RPMI7951 (cell line): ENCODE results near the gene AMPH. TPM values are rescaled to one million over a fixed set of nuclear protein-coding genes. Genes with fewer than 3 reads are reported as not detected.
"Not testable (repeated sequence)": the region's sequence is repeated elsewhere in the genome, so short reads cannot be mapped to it uniquely, and the experiment has no call there.

ENCODE experiments used
- DNase-seq: peaks from one replicate; pipeline ENCODE4 v3.0.0-alpha.2; 2012; ENCODE audit warnings: low read depth
- total RNA-seq: library from RNA; depleted of rRNA; stranded (reverse); fragments of >200 nt; shearing (Covaris generic); gene quantifications from 2 replicates; pipeline ENCODE4 v1.2.3, GENCODE V29; 2014

AMPH gene
- total RNA-seq, 1 experiment from 2014 or later, result 1.7 TPM

DNA sequence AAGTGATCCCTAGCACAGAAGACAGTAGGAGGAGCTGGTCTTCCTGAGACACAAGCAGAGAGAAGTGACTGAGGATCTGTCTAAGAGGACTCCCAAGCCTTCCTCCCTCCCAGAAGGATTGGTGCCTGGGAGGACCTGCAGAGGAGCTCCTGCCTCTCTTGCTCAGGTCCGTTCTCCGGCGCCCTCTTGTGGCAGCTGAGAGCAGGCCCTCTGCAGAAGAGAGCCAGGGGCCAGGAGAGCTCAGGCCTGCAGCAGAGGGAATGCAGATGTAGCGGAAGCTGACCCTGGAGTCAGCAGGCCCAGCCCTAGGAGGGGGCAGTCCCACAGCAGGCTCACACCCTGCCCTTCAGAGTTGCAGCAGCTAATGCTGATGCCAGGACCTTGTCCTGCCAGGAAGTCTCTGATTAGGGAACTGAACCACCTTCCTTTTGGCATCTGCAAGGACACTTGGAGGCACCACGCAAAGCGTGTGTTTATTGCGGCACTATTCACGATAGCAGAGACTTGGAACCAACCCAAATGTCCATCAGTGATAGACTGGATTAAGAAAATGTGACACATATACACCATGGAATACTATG is 276.8 kb downstream of the AMPH start:
- not testable (repeated sequence) for DNase-seq

- DNase-seq, result not testable (repeated sequence)
Measured at GRCh38 chr7:38353431-38353881, 277.7 kb downstream of the AMPH start.

DNA sequence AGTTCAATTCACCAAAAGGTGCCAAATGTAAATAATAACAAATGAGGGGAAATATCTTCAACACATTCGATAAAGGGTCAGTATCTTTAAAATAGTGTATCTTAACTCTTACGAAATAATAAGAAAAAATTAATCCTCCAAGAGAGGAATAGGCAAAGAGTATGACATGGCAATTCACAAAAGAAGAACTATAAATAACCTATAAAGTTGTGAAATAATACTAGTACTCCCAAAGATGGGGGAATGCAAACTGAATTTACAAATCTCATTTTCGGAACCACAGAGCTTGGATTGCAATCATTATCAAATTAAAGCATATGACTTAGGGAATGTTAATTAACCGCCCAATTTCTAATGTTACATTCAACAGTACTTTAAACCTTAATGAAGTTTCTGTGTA is 279.6 kb downstream of the AMPH start:
- DNase-seq, result no peak

- not testable (repeated sequence) for DNase-seq
Measured at GRCh38 chr7:38350777-38351176, 280.4 kb downstream of the AMPH start.

- not testable (repeated sequence) for DNase-seq
Measured at GRCh38 chr7:38349869-38350583, 281.1 kb downstream of the AMPH start.

DNA sequence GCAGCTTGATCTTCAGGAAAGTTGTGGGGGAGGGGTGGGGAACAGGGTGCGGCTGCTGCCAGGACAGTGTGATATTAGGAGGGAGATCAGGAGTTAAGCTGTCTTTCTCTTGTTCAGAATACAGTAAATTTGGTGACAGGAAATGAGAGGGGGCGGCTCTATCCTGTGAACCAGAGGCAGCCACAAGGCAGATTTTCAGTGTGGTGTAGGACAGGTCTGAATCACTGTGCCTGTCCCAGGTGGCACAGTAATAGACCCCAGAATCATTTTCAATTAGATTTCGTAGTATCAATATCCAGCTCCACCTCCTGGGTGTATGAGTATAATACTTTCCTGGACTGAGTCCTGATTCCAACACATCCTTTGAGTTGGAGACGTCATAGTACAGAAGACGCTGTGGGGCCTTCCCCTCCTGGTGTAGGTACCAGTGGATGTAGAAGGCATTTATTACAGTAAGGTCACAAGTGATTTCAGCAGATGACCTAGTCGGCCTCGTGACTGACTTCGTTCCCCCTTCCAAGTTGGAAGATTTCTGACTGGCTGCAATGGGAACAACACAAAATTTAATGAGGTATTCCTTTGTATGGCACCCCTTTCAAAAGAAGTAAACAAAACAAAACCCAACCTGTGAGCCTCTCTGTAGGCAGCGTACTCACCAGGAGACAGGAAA is 281.9 kb downstream of the AMPH start:
- DNase-seq, result not testable (repeated sequence)

DNA sequence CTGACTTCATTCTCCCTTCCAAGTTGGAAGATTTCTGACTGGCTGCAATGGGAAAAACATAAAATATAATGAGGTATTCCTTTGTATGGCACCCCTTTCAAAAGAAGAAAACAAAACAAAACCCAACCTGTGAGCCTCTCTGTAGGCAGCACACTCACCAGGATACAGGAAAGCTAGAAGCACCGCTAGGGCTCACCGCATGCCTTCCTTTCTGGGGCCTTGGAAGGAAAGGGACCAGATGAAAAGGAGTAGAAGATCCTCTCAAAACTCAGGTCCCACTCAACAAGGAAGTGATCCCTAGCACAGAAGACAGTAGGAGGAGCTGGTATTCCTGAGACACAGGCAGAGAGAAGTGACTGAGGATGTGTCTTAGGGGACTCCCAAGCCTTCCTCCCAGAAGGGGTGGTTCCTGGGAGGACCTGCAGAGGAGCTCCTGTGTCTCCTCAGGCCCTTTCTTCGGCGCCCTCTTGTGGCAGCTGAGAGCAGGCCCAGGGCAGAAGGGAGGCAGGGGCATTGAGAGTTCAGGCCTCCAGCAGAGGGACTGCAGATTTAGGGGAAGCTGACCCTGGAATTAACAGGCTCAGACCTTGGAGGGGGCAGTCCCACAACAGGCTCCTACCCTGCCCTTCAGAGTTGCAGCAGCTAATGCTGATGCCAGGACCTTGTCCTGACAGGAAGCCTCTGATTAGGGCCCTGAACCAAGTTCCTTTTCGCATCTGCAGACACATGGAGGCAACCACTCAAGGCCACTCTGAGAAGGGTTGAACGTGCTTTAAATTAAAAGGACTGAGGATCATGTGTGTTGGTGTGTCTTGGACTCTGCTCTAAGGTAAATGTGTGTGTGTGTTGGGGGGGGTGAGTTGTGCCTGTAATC is 285.6 kb downstream of the AMPH start:
- DNase-seq, result peak; percentile 64

DNA sequence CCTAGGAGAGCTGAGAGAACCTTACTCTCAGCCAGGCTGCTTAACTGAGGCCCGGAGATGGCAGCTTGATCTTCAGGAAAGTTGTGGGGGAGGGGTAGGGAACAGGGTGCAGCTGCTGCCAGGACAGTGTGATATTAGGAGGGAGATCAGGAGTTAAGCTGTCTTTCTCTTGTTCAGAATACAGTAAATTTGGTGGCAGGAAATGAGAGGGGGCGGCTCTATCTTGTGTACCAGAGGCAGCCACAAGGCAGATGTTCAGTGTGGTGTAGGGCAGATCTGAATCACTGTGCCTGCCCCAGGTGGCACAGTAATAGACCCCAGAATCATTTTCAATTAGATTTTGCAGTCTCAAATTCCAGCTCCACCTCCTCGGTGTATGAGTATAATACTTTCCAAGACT is 286.4 kb downstream of the AMPH start:
- DNase-seq, result not testable (repeated sequence)

- DNase-seq, result not testable (repeated sequence)
Measured at GRCh38 chr7:38342135-38342534, 289.0 kb downstream of the AMPH start.

GRCh38 chr7:38341172-38341705 is 289.9 kb downstream of the AMPH start:
- DNase-seq, result peak; percentile 47

DNA sequence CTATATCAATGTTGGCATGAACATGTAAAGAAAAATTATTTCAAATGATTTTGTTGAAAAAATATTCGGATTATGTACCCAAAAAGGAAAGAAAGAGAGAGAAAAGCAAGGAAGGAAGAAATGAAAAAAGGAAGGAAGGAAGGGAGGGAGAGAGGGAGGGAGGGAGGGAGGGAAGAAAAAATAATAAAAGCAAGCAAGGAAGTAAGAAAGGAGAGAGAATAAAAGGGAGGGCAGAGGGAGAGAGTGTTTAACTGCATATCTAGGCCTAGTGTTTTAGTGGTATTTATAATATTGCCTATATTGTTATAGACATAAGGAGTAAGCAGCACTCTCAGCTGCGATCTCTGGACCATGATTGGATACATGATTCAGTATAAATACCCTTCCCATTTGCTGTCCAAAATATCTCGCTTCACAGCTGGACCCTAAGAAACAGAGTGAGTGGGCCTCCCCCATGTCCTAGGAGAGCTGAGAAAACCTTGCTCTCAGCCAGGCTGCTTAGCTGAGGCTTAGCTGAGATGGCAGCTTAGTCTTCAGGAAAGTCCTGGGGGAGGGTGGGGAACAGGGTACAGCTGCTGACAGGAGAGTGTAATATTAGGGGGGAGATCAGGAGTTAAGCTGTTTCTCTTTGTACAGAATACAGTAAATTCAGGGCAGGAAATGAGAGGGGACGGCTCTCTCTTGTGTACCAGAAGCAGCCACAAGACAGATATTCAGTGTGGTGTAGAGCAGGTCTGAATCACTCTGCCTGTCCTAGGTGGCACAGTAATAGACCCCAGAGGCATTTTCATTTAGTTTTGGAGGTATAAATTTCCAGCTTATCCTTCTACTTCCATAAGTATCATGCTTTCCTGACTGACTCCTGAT is 291.0 kb downstream of the AMPH start:
- DNase-seq, result no peak

- not testable (repeated sequence) for DNase-seq
Measured at GRCh38 chr7:38336148-38336515, 295.0 kb downstream of the AMPH start.

- DNase-seq, result peak; percentile 82
Measured at GRCh38 chr7:38335492-38336147, 295.6 kb downstream of the AMPH start.

GRCh38 chr7:38335128-38335491 is 296.1 kb downstream of the AMPH start:
- no peak for DNase-seq

DNA sequence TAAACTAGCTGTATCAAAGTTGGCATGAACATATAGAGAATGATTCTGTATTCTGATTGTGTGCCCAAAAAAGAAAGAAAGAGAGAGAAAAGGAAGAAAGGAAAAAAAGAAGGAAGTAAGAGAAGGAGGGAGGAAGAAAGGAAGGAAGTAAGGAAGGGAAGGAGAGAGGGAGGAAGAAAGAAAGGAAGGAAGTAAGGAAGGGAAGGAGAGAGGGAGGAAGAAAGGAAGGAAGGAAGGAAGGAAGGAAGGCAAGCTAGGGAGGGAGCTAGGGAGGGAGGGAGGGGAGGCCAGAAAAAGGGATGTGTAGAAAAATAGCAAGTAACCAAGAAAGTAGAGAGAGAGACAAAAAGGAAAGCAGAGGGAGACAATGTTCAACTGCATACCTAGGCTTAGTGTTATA is 297.0 kb downstream of the AMPH start:
- DNase-seq, result no peak
